ENCODE results near the gene NTSR1.

DNA sequence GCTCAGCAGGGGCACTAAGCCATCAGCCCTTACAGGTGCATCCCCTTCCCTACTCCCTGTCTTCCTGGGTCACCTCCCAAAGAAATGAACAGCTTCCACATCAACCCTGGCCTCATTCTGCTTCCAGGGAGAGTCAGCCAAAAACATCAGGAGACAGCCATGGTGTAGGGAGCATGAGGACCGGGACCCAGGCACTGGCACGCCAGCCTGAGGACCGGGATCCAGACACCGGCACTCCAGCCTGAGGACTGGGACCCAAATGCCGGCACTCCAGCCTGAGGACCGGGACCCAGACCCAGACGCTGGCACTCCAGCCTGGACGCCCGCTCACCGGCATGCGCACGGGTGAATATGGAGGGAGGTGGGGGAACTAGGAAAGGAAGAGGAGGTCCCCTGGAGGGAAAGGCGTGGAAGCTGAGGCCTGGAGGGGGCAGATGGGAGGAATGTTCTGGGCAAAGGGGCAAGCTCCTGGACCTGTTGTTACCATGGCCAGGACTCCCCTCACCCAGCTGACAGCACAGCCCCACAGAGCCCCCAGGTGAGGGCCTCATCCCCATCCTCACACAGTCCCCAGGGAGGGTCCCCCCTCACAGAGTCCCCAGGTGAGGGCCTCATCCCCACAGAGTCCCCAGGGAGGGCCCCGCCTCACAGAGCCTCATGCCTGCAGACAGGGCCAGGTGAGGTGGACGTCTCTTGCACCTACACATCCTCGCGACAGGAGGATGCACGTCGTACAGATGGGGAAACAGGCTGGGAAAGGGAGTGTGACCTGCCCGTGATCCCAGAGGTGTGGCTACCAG, 61.7 kb downstream of the NTSR1 start:
- no peak for TF ChIP-seq CTCF (IDR thresholded peaks at IDR 0.05)
- TF ChIP-seq POLR2A (IDR thresholded peaks at IDR 0.05), result no peak
